HepG2 (cell line): ENCODE measurements around the gene FAF1.

ENCODE experiments used
- CEBPG ChIP-seq: IDR thresholded peaks from 2 replicates; pipeline ENCODE4 v1.6.1; 2016
- CREB1 ChIP-seq, 2 experiments: fragments of 450-650 bp in 1 of 2; IDR thresholded peaks; 2 replicates each; pipeline ENCODE4 v1.6.1; 2016 to 2017; ENCODE audit warnings: control low read depth in 1 of 2, mild to moderate bottlenecking in 1 of 2, missing compliant biosample characterization in 1 of 2, missing genetic modification characterization in 1 of 2
- RBAK ChIP-seq: sonication (generic); formaldehyde crosslinking; IDR thresholded peaks from 2 replicates; pipeline ENCODE4 v1.5.1; 2020; ENCODE audit warnings: mild to moderate bottlenecking, missing genetic modification reagents
- RELA ChIP-seq: sonication (generic); formaldehyde crosslinking; IDR thresholded peaks from 2 replicates; pipeline ENCODE4 v1.4.0; 2020; ENCODE audit warnings: missing genetic modification reagents
- YEATS4 ChIP-seq: sonication (generic); formaldehyde crosslinking; IDR thresholded peaks from 2 replicates; pipeline ENCODE4 v1.4.0; 2020; ENCODE audit warnings: missing genetic modification reagents, borderline replicate concordance
- TF ChIP-seq, protein P1 (sequence below): IDR thresholded peaks from 2 replicates; pipeline ENCODE4 v1.6.1; 2012; ENCODE audit warnings: low read depth, low read length, improper control_type of control experiment
- TF ChIP-seq, protein P2 (sequence below): sonication (generic); formaldehyde crosslinking; IDR thresholded peaks from 2 replicates; pipeline ENCODE4 v1.4.0; 2020; ENCODE audit warnings: missing genetic modification reagents
- TF ChIP-seq, protein P3 (sequence below), 2 experiments: sonication (generic) in 1 of 2; formaldehyde crosslinking in 1 of 2; IDR thresholded peaks; 2 replicates each; pipeline versions ENCODE4 v1.5.1 to v1.6.1; 2011 to 2020; ENCODE audit warnings: borderline replicate concordance in 1 of 2, low read depth in 1 of 2, low read length in 1 of 2, mild to moderate bottlenecking in 1 of 2, missing genetic modification reagents in 1 of 2, moderate library complexity in 1 of 2
- TF ChIP-seq, protein P4 (sequence below): sonication (generic); formaldehyde crosslinking; IDR thresholded peaks from 2 replicates; pipeline ENCODE4 v1.5.0; 2020; ENCODE audit warnings: mild to moderate bottlenecking, missing genetic modification reagents, moderate library complexity
- TF ChIP-seq, protein P5 (sequence below), 2 experiments: fragments of 450-650 bp in 1 of 2; sonication (generic) in 1 of 2; formaldehyde crosslinking in 1 of 2; IDR thresholded peaks; 2 replicates each; pipeline versions ENCODE4 v1.6.1 to v1.8.0; 2016 to 2022; ENCODE audit warnings: antibody characterized with exemption in 1 of 2, mild to moderate bottlenecking in 1 of 2, missing genetic modification reagents in 1 of 2

DNA sequence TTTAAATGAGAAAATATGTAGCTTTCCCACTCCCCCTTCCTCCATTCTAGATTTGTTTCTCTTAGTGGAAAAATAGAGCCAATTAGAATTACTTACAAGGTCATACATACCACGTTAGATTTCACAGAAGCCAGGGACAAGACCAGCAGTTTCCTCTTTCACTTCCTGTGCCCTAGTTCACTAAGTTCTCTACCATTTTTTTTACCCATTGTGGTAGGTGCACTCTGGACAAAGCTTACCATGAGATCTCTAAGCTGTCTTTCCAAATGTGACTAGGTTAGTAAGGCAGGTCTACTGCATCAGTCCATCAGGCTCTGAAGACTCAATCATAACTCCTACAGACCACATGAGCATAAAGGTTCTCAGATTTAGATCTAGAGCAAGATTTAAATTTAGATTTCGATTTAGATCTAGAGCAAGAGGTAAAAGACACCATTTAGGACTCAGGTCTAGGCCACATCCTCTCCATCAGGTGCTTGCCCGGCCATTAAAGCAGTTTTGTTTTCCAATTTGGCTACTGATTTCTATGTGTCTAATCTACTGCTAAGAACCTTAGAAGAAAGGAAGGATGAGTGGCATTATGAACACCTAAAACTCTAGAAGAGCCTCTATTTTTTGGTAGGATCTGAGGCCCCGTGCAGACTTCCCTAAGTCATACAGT, 235.3 kb downstream of the FAF1 start:
- TF ChIP-seq YEATS4 (CRISPR knock-in tag) (no peak), RBAK (no peak), CEBPG (CRISPR knock-in tag) (no peak), CREB1 (IDR thresholded peaks at IDR 0.05) (no peak), CREB1 (CRISPR knock-in tag; IDR thresholded peaks at IDR 0.05) (no peak), RELA (CRISPR knock-in tag) (no peak)
- TF ChIP-seq, protein P1, sequence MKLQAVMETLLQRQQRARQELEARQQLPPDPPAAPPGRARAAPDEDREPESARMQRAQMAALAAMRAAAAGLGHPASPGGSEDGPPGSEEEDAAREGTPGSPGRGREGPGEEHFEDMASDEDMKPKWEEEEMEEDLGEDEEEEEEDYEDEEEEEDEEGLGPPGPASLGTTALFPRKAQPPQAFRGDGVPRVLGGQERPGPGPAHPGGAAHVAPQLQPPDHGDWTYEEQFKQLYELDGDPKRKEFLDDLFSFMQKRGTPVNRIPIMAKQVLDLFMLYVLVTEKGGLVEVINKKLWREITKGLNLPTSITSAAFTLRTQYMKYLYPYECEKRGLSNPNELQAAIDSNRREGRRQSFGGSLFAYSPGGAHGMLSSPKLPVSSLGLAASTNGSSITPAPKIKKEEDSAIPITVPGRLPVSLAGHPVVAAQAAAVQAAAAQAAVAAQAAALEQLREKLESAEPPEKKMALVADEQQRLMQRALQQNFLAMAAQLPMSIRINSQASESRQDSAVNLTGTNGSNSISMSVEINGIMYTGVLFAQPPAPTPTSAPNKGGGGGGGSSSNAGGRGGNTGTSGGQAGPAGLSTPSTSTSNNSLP: no peak
- TF ChIP-seq, protein P2, sequence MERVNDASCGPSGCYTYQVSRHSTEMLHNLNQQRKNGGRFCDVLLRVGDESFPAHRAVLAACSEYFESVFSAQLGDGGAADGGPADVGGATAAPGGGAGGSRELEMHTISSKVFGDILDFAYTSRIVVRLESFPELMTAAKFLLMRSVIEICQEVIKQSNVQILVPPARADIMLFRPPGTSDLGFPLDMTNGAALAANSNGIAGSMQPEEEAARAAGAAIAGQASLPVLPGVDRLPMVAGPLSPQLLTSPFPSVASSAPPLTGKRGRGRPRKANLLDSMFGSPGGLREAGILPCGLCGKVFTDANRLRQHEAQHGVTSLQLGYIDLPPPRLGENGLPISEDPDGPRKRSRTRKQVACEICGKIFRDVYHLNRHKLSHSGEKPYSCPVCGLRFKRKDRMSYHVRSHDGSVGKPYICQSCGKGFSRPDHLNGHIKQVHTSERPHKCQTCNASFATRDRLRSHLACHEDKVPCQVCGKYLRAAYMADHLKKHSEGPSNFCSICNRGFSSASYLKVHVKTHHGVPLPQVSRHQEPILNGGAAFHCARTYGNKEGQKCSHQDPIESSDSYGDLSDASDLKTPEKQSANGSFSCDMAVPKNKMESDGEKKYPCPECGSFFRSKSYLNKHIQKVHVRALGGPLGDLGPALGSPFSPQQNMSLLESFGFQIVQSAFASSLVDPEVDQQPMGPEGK (CRISPR knock-in tag): no peak
- TF ChIP-seq, protein P3, sequence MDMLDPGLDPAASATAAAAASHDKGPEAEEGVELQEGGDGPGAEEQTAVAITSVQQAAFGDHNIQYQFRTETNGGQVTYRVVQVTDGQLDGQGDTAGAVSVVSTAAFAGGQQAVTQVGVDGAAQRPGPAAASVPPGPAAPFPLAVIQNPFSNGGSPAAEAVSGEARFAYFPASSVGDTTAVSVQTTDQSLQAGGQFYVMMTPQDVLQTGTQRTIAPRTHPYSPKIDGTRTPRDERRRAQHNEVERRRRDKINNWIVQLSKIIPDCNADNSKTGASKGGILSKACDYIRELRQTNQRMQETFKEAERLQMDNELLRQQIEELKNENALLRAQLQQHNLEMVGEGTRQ (IDR thresholded peaks at IDR 0.05; ENCODE audit: low read depth, low read length): no peak
- TF ChIP-seq, protein P3 (CRISPR knock-in tag; IDR thresholded peaks at IDR 0.05; ENCODE audit: borderline replicate concordance): no peak
- TF ChIP-seq, protein P4, sequence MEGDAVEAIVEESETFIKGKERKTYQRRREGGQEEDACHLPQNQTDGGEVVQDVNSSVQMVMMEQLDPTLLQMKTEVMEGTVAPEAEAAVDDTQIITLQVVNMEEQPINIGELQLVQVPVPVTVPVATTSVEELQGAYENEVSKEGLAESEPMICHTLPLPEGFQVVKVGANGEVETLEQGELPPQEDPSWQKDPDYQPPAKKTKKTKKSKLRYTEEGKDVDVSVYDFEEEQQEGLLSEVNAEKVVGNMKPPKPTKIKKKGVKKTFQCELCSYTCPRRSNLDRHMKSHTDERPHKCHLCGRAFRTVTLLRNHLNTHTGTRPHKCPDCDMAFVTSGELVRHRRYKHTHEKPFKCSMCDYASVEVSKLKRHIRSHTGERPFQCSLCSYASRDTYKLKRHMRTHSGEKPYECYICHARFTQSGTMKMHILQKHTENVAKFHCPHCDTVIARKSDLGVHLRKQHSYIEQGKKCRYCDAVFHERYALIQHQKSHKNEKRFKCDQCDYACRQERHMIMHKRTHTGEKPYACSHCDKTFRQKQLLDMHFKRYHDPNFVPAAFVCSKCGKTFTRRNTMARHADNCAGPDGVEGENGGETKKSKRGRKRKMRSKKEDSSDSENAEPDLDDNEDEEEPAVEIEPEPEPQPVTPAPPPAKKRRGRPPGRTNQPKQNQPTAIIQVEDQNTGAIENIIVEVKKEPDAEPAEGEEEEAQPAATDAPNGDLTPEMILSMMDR (CRISPR knock-in tag): no peak
- TF ChIP-seq, protein P5, sequence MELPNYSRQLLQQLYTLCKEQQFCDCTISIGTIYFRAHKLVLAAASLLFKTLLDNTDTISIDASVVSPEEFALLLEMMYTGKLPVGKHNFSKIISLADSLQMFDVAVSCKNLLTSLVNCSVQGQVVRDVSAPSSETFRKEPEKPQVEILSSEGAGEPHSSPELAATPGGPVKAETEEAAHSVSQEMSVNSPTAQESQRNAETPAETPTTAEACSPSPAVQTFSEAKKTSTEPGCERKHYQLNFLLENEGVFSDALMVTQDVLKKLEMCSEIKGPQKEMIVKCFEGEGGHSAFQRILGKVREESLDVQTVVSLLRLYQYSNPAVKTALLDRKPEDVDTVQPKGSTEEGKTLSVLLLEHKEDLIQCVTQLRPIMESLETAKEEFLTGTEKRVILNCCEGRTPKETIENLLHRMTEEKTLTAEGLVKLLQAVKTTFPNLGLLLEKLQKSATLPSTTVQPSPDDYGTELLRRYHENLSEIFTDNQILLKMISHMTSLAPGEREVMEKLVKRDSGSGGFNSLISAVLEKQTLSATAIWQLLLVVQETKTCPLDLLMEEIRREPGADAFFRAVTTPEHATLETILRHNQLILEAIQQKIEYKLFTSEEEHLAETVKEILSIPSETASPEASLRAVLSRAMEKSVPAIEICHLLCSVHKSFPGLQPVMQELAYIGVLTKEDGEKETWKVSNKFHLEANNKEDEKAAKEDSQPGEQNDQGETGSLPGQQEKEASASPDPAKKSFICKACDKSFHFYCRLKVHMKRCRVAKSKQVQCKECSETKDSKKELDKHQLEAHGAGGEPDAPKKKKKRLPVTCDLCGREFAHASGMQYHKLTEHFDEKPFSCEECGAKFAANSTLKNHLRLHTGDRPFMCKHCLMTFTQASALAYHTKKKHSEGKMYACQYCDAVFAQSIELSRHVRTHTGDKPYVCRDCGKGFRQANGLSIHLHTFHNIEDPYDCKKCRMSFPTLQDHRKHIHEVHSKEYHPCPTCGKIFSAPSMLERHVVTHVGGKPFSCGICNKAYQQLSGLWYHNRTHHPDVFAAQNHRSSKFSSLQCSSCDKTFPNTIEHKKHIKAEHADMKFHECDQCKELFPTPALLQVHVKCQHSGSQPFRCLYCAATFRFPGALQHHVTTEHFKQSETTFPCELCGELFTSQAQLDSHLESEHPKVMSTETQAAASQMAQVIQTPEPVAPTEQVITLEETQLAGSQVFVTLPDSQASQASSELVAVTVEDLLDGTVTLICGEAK (IDR thresholded peaks at IDR 0.05): no peak
- TF ChIP-seq, protein P5 (CRISPR knock-in tag; IDR thresholded peaks at IDR 0.05): no peak
